Measurements from ENCODE around the gene SUN1.

SUN1 gene

GRCh38 chr7:880450-880849 is 48.2 kb downstream of the SUN1 start:
- no peak for DNase-seq

GRCh38 chr7:881441-882234 is 49.4 kb downstream of the SUN1 start:
- DNase-seq = peak; percentile 81

GRCh38 chr7:882336-883035 is 50.2 kb downstream of the SUN1 start:
- DNase-seq = no peak

DNA sequence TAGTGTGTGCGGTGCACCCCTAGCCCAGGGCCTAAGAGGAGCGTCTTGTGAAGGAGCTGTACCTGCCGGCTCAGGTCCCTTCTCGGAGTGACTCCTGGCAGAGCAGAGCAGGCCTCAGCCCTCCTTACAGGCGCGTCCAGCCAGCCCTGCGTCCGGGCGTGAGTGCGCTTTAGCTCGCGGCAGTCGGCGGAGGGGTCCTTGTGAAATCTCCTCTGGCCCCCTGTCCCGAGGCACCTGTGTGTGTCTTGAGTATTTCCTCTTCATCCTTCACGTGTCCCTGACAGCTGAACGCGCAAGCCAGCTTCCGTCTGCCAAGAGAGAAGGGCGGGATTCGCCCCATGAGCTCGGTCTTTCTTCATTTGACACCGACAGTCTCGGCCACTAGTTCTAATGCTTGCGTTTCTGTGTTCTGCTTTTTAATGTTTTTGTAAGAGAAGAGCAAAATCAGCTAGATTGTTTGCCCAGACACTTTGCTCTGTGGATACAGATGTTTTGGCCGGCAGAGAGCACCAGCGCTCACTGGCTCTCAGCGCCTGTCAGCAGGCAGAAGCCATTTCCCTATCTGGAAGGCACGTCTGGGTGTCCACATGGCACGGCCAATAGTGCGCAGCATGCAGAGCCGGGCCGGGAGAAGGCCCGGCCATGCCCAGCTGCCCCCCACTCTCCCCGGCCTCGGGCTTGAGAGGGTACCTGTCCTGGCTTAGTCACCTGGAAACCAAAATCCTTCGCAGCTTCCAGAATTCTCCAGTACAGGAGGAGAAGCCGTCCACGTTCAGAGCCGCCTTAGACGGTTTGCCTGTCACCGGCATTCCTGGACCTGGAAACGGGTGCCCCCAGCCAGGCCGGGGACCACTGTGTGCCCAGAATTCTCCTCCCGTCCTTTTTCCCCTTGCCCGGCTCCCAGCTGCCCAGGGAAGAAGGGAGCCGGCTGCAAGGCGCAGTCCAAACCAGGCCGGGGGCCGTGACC is 51.1 kb downstream of the SUN1 start:
- DNase-seq = no peak

- DNase-seq = no peak
Observed at GRCh38 chr7:884191-885003, 52.1 kb downstream of the SUN1 start.

DNA sequence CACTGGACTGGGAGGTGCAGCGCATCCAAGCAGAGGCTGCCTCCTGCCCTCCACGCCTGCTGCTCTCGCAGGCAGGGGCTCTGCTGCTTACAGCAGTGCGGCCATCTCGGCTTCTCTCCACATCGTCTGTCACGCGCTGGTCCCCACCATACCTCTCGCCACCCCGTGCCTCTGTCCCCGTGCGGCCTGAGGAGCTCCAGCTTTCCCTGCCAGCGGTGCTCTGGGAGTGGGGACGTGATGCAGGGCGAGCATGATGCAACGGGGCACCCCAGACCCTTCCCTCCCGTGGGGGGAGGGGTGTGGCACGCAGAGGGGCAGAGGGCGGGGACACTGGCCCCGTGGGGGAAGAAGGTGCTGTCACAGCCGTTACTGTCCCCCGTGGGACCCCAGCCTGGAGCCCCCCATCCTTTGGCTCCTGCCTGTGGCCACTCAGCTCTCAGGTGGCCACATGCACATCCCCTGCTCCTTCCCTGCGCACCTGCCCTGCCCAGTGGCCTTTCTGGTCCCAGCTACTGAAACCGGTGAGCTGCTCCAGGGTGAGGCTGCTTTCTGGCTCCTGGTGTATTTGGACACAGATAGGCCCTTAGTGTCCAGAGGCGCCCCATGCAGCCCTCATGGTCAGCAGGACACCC is 53.1 kb downstream of the SUN1 start:
- no peak for DNase-seq

DNA sequence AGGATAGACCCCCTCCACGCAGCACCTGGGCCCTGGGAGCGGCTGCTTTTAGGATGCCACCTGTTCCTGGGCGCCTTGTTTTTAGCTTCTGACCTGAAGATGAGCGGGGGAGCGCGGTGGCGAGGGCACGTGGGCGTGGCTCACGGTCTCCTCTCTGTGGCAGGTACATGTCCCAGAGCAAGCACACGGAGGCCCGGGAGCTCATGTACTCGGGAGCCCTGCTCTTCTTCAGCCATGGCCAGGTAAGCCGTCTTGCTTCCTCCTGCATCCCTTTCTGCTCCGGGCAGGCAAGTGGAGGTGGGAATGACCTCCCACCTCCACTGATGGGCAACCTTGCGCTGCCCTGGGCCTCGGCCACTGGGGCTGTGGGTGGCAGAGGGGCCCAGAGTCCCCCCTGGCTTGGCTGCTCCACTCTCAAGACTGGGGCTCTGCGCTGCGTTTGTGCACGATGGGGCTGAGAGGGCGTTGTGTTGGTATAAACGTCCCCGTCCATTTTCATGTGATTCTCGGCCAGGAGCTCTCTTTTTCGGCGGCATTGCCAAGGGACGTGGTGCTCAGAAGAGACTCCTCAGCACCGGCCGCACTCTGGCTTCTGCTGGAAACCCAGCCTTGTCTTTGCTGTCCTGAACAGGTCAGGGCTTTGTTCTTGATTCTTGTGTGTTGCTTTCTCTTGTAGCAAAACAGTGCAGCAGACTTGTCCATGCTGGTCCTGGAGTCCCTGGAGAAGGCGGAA is 53.8 kb downstream of the SUN1 start:
- no peak for DNase-seq

- no peak for DNase-seq
Observed at GRCh38 chr7:886626-887487, 54.6 kb downstream of the SUN1 start.

GRCh38 chr7:887488-887820 is 55.2 kb downstream of the SUN1 start:
- DNase-seq = no peak

GRCh38 chr7:888081-889024 is 56.1 kb downstream of the SUN1 start:
- no peak for DNase-seq

- DNase-seq = no peak
Observed at GRCh38 chr7:889025-889390, 56.7 kb downstream of the SUN1 start.

- DNase-seq = no peak
Observed at GRCh38 chr7:889391-889790, 57.1 kb downstream of the SUN1 start.

- DNase-seq = no peak
Observed at GRCh38 chr7:890868-891267, 58.6 kb downstream of the SUN1 start.

DNA sequence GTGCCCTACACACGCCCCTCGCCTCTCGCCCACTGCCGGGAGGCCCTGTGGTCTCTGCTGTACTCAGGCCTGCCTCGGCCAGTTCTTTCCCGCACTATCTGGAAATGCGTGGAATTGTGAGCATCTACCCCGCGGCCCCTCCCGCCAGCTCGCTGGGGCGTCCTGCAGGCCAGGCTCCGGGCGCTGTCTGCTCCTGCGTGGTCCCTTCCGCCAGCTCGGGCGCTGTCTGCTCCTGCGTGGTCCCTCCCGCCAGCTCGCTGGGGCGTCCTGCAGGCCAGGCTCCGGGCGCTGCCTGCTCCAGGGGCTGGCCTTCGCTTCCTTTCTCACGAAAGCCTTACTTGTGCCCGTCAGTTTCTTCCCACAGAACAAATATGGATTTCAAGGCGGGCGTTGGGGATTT is 59.0 kb downstream of the SUN1 start:
- DNase-seq = no peak

GRCh38 chr7:891805-892204 is 59.5 kb downstream of the SUN1 start:
- no peak for DNase-seq

- no peak for DNase-seq
Observed at GRCh38 chr7:892648-893593, 60.6 kb downstream of the SUN1 start.

- DNase-seq = no peak
Observed at GRCh38 chr7:893686-894085, 61.4 kb downstream of the SUN1 start.

All from NCI-H69 (cell line).